Esophagus mucosa (tissue), 1 donor: ENCODE results near the gene SPATA33. TPM values are rescaled to one million over a fixed set of nuclear protein-coding genes. Genes with fewer than 3 reads are reported as not detected.

Source experiments
- ATAC-seq: fragments of 200-7000 bp; cut with Tn5 transposase; one replicate; pipeline ENCODE4 v1.9.1; 2020
- total RNA-seq: library from RNA; stranded (reverse); gene quantifications from one replicate; pipeline ENCODE4 v1.2.4, GENCODE V29; 2023
- donor health status: DM: yes; HTN: yes; CAD: no.

SPATA33 gene
- total RNA-seq, 1 donor from 2014 or later, result 3.9 TPM

DNA sequence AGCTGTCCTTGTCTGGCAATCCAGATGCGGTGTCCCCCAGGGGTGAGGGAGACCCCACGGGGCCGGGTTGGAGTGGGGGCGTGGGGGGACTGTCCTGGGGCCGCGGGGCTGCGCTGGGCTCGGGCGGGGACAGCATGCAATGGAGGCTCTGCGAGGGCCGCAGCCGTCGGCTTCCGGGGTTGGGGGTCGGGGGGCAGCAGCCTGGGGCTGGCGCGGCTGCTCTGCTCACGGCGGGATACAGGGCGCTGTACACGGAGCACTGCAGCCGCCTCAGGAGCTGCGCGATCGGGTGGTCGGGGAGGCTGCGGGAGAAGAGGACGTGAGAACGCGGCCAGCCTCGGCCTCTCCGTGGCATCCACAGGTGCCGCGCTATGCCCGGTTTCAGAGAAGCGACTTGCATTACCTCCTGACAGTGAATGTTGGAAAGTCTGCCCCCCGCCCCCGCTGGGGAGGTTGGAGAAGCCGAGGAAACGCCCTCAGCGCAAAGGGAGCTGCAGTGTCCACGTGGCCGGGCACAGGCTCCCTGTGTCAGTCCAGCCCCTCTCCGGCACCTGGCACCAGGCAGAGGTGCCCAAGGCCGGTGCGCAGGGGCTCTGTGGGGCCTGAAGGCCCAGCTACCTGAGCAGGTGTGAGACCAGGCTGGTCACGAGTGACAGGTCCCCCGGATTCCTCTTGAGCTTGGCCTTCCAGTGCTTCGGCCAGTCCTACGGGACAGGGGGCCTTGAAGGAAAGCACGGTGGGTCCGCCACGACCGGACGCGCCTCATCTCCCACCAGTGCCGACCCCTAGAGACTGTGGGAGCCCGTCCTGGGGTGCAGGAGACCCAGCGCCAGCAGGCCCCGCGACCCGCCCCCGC lies 53.3 kb downstream of the SPATA33 start:
- ATAC-seq, result peak; percentile 0

GRCh38 chr16:89711601-89712273 lies 54.1 kb downstream of the SPATA33 start:
- peak; percentile 75 for ATAC-seq

DNA sequence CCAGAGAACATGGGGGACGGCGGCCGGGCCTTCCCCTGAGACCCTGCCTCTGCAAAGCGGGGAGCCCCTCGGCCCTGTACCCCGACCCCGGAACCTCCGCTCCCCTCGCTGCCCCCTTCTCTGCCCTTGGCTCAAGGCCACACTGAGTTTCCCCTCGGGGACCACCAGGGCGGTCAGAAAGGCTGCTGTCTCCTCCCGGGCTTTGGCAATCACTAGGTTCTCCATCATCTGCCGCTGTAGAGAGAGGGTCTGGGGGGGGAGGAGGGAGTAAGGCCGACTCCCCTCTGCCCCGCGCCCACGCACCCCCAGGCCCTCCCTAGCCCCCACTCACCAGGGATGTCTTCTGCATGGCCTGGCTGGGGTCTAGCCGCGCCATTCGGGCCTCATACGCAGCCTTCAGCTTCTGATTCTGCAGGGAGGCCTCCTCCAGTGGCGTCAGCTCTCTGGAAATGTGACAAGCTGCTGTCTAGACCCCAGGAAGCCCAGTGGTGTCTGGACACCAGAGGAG lies 54.7 kb downstream of the SPATA33 start:
- ATAC-seq, result peak; percentile 1

GRCh38 chr16:89716493-89716892 lies 58.9 kb downstream of the SPATA33 start:
- no peak for ATAC-seq

DNA sequence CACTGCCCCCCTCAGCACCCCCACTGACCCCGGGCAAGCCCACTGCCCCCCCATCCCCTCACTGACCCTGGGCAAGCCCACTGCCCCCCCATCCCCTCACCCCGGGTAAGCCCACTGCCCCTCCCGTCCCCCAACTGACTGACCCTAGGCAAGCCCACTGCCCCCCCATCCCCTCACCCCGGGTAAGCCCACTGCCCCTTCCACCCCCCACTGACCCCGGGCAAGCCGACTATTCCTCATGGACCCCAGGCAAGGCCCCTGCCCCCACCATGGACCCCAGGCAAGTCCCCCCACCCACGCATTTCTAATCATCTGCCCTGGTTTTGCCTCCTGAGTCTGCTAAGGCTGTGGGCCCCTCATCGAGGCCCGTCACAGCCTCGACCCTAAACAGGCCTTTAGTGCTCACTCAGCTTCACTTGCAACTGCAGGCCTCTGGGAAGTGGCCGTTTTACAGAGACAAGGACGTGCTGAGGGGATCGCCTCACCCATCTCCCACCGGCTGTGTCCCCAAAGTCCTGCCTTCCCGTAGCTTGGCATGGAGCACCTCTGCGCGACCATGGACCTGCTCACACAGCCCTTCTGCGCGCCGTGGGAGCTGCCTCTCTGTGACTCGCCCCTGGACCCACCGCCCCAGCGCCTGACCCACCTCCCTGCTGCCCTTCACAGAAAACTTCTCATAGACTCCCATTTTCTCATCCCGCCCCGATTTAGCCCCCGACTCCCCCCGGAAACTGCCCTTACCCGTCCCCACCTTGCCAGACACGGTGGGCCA lies 59.5 kb downstream of the SPATA33 start:
- ATAC-seq, result no peak

DNA sequence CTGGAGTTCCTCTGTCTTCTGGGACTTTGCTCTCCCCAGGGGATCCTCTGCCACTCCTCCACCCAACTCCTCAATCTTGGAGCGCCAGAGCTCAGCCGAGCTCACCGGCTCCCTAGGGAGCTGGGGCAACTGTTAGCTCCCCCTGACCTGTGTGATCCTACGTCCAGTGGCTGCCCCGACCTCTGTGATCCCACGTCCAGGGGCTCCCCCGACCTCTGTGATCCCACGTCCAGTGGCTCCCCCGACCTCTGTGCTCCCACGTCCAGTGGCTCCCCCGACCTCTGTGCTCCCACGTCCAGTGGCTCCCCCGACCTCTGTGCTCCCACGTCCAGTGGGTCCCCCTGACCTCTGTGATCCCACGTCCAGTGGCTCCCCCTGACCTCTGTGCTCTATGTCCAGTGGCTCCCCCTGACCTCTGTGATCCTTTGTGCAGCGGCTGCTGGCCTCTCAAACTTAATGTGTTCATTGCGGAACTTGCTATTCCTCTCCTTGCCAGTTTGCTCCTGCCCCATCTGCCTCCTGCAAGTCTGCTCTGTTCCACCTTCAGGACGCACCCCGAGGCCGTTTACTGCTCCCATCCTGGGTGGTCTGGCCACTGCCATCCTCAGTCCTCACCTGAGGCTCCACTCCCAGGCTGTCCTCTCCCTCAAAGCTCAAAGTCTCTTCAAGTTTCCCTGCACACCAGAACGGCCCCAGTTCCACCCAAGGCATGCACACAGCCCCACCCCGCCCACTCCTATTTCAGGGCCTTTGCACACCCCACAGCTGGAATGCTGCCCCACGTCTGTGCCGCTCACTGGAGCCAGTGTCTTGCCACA lies 60.3 kb downstream of the SPATA33 start:
- ATAC-seq, result no peak

Other genes starting within 250 kb of the SPATA33 start
- 81.1 TPM for gene ANKRD11, start 167.3 kb upstream of the SPATA33 start, total RNA-seq
- 48.0 TPM for gene SPG7, start 149.4 kb upstream of the SPATA33 start, total RNA-seq
- gene RPL13, start 97.2 kb upstream of the SPATA33 start, total RNA-seq, result 2,146 TPM
- gene CPNE7, start 82.1 kb upstream of the SPATA33 start, total RNA-seq, result 1.0 TPM
- gene DPEP1, start 44.2 kb upstream of the SPATA33 start, total RNA-seq, result not detected
- 69.5 TPM for gene CHMP1A, start 128 bp upstream of the SPATA33 start, total RNA-seq
- 37.3 TPM for gene CDK10, start 28.9 kb downstream of the SPATA33 start, total RNA-seq
- 6.0 TPM for gene SPATA2L, start 43.9 kb downstream of the SPATA33 start, total RNA-seq
- 21.0 TPM for gene VPS9D1, start 63.1 kb downstream of the SPATA33 start, total RNA-seq
- 22.0 TPM for gene ZNF276, start 63.7 kb downstream of the SPATA33 start, total RNA-seq
- 14.9 TPM for gene FANCA, start 158.8 kb downstream of the SPATA33 start, total RNA-seq
- gene SPIRE2, start 170.6 kb downstream of the SPATA33 start, total RNA-seq, result 3.9 TPM
- gene TCF25, start 215.8 kb downstream of the SPATA33 start, total RNA-seq, result 99.2 TPM